DND-41 (cell line): ENCODE data around the gene MEMO1.

Experiments
- ATAC-seq: fragments of 200-7000 bp; cut with Tn5 transposase; 3 replicates; pipeline ENCODE4 v1.9.1; 2021; ENCODE audit warnings: low read depth; ENCODE audit not compliant: insufficient read depth
- DNase-seq: peaks from one replicate; pipeline ENCODE4 v3.0.0-alpha.2; 2020
- H2AFZ ChIP-seq: 2 replicates; pipeline ENCODE4 v1.6.0; 2012; ENCODE audit warnings: low read depth, low read length
- H3K27ac ChIP-seq: 2 replicates; pipeline ENCODE4 v1.5.1; 2012; ENCODE audit warnings: low read length, inconsistent platforms
- H3K27me3 ChIP-seq: fragments of 200-600 bp; sonication (generic); 2 replicates; pipeline ENCODE4 v1.6.0; 2012; ENCODE audit warnings: low read length, mild to moderate bottlenecking, inconsistent platforms; ENCODE audit not compliant: insufficient read depth, poor library complexity
- H3K36me3 ChIP-seq: 2 replicates; pipeline ENCODE4 v1.5.1; 2012; ENCODE audit warnings: low read length, inconsistent platforms; ENCODE audit not compliant: insufficient read depth
- H3K4me1 ChIP-seq: 2 replicates; pipeline ENCODE4 v1.5.1; 2012; ENCODE audit warnings: mild to moderate bottlenecking, low read length; ENCODE audit not compliant: insufficient read depth
- H3K4me2 ChIP-seq: 2 replicates; pipeline ENCODE4 v1.6.0; 2012; ENCODE audit warnings: mild to moderate bottlenecking, moderate library complexity, low read length, inconsistent platforms; ENCODE audit not compliant: insufficient read depth
- H3K4me3 ChIP-seq, 2 experiments: fragments of 200-600 bp in 1 of 2; shearing (Covaris generic) in 1 of 2; 2 replicates each; pipeline ENCODE4 v1.5.1; 2012 to 2016; ENCODE audit warnings: inconsistent platforms in 2 of 2, low read length in 2 of 2, mild to moderate bottlenecking in 2 of 2, low read depth in 1 of 2, moderate library complexity in 1 of 2
- H3K79me2 ChIP-seq: 2 replicates; pipeline ENCODE4 v1.6.0; 2012; ENCODE audit warnings: low read length, inconsistent platforms; ENCODE audit not compliant: insufficient read depth
- H3K9ac ChIP-seq: 2 replicates; pipeline ENCODE4 v1.6.0; 2012; ENCODE audit warnings: low read depth, mild to moderate bottlenecking, inconsistent platforms, low read length, moderate library complexity
- H3K9me3 ChIP-seq: 2 replicates; pipeline ENCODE4 v1.5.1; 2012; ENCODE audit warnings: low read length, moderate library complexity, mild to moderate bottlenecking, inconsistent platforms; ENCODE audit not compliant: insufficient read depth, severe bottlenecking
- H4K20me1 ChIP-seq: 2 replicates; pipeline ENCODE4 v1.6.0; 2012; ENCODE audit warnings: low read length; ENCODE audit not compliant: insufficient read depth
- EZH2 ChIP-seq: IDR thresholded peaks from 3 replicates; pipeline ENCODE4 v1.6.1; 2012; ENCODE audit warnings: borderline replicate concordance, low read depth, mild to moderate bottlenecking, moderate library complexity, low read length, inconsistent platforms; ENCODE audit not compliant: severe bottlenecking
- TF ChIP-seq, protein P1 (sequence below): IDR thresholded peaks from 2 replicates; pipeline ENCODE4 v1.5.1; 2012; ENCODE audit warnings: borderline replicate concordance, low read length, moderate library complexity, mild to moderate bottlenecking; ENCODE audit not compliant: poor library complexity, severe bottlenecking; ENCODE audit errors: extremely low read depth

MEMO1 gene

DNA sequence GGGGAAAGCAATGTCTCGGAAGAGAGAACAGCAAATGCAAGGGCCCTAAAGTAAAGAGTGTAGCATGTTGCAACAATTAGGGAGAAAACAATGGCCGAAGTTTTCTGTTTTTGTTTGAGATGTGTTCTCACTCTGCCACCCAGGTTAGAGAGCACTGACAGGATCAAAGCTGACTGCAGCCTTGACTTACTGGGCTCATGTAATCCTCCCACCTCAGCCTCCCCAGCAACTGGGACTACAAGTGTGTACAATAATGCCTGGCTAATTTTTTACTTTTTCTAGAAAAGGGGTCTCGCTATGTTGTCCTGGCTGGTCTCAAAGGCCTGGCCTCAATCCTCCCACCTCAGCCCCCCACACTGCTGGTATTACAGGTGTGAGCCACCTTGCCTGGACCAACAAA, 23.9 kb downstream of the MEMO1 start:
- no peak overlapping the region for H3K4me2 ChIP-seq
- H3K9me3 ChIP-seq, result no peaks in the 10 kb centered on the region
- H3K27ac ChIP-seq, result no peak overlapping the region
- H3K27me3 ChIP-seq, result no peaks in the 10 kb centered on the region
- H4K20me1 ChIP-seq, result peaks cover 11% of the 10 kb centered on the region; the same call in 1 of the 2 replicates
- no peak for ATAC-seq
- H3K9ac ChIP-seq, result no peak overlapping the region
- no peak for TF ChIP-seq EZH2
- TF ChIP-seq, protein P1, sequence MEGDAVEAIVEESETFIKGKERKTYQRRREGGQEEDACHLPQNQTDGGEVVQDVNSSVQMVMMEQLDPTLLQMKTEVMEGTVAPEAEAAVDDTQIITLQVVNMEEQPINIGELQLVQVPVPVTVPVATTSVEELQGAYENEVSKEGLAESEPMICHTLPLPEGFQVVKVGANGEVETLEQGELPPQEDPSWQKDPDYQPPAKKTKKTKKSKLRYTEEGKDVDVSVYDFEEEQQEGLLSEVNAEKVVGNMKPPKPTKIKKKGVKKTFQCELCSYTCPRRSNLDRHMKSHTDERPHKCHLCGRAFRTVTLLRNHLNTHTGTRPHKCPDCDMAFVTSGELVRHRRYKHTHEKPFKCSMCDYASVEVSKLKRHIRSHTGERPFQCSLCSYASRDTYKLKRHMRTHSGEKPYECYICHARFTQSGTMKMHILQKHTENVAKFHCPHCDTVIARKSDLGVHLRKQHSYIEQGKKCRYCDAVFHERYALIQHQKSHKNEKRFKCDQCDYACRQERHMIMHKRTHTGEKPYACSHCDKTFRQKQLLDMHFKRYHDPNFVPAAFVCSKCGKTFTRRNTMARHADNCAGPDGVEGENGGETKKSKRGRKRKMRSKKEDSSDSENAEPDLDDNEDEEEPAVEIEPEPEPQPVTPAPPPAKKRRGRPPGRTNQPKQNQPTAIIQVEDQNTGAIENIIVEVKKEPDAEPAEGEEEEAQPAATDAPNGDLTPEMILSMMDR, result no peak
- no peaks in the 10 kb centered on the region for H3K36me3 ChIP-seq
- peaks cover 94% of the 10 kb centered on the region for H3K79me2 ChIP-seq
- no peak for DNase-seq
- no peak overlapping the region for H3K4me3 ChIP-seq
- no peaks in the 10 kb centered on the region for H3K4me1 ChIP-seq
- H2AFZ ChIP-seq, result no peak overlapping the region

DNA sequence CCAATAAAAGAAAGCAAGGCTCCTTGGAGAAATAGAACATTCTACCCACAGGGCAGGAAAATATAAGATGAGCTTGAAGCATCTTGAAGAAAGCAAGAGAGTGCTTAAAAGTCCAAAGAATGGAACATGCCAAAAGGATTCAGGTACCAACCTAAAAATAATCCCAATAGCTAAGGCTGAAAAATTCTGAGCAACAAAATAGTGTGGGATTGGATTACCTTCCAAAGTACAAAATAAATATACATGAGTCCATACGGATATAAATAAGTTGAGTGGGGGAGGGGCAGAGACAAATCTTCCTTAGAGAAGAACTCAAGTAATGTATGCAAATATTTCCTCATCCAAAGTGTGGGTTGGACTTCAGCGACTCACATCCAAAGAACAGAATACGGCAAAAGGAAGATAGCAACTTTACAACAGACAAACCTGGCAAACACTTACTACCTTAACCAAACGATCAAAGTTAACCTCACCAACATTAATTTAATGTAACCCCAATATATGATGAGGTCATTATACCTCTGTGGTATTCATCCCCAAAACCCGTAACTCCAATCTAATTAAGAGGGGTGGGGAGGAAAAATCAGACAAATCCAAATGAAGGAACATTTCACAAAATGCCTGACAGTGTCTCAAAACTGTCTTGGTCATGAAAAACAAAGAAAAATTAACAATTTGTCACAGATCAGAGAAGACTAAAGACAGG, 26.9 kb downstream of the MEMO1 start:
- no peak overlapping the region for H3K27ac ChIP-seq
- H3K4me2 ChIP-seq, result no peak overlapping the region
- H4K20me1 ChIP-seq, result peaks cover 20% of the 10 kb centered on the region; the same call in 1 of the 2 replicates
- H3K4me1 ChIP-seq, result no peaks in the 10 kb centered on the region
- H3K9me3 ChIP-seq, result no peaks in the 10 kb centered on the region
- TF ChIP-seq EZH2, result no peak
- TF ChIP-seq, protein P1, result no peak
- H3K4me3 ChIP-seq, result no peak overlapping the region
- no peaks in the 10 kb centered on the region for H3K36me3 ChIP-seq
- peaks cover 93% of the 10 kb centered on the region for H3K79me2 ChIP-seq
- ATAC-seq, result no peak
- no peak overlapping the region for H3K9ac ChIP-seq
- H2AFZ ChIP-seq, result no peak overlapping the region
- no peaks in the 10 kb centered on the region for H3K27me3 ChIP-seq
- no peak for DNase-seq

DNA sequence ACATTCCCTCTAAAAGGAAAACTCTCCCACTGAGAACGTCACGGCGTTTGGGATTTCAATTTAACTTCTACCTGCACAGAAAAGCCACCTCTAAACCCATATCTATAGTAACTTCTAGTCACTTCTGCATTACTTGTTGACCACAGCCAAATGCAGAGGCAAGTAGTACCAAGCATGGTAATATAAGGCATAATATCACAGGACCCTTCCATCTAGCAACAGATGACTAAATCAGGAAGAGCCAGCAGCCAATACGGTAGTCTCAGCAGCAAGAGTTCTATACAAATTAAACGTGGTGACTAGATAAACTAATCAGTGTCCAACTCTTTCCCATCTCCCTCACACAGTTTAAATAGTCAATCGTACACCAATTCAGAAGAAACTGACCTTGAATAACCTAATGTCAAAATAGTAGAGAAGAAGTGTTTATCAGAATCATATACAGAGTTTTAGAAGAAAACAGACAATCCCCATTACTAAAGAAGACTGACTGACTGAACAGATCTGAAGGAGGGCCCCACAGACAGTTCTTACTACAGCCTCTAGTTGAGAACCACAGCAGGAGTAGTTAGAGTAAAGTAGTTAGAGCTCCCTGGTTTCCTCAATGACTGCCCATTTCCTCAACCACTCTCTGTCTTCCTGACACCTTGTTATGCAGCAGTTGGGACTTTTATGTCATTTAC, 30.0 kb downstream of the MEMO1 start:
- H2AFZ ChIP-seq, result no peak overlapping the region
- H3K4me3 ChIP-seq, result no peak overlapping the region
- no peak overlapping the region for H3K4me2 ChIP-seq

More for the DNA sequence above, 30.0 kb downstream of the MEMO1 start:
- H3K4me1 ChIP-seq, result no peaks in the 10 kb centered on the region
- no peaks in the 10 kb centered on the region for H3K27me3 ChIP-seq
- no peak overlapping the region for H3K27ac ChIP-seq
- no peak for TF ChIP-seq EZH2
- TF ChIP-seq, protein P1, result no peak
- no peak for DNase-seq
- ATAC-seq, result peak; percentile 79
- no peaks in the 10 kb centered on the region for H3K9me3 ChIP-seq
- H3K9ac ChIP-seq, result no peak overlapping the region
- H4K20me1 ChIP-seq, result peaks cover 12% of the 10 kb centered on the region; the same call in 1 of the 2 replicates
- peaks cover 91% of the 10 kb centered on the region for H3K79me2 ChIP-seq
- H3K36me3 ChIP-seq, result no peaks in the 10 kb centered on the region
